Natural killer cell (primary cell): ENCODE results near the gene RNGTT. TPM values are rescaled to one million over a fixed set of nuclear protein-coding genes. Genes with fewer than 3 reads are reported as not detected.

ENCODE experiments used
- ATAC-seq, 3 donors: fragments of 150-1000 bp in 2 of 3; fragments of 200-7000 bp in 1 of 3; cut with Tn5 transposase; 1 replicate in 1 of 3; 2 replicates in 2 of 3; pipeline ENCODE4 v1.10.0; 2021; ENCODE audit warnings: mild to moderate bottlenecking in 2 of 3, moderate library complexity in 2 of 3
- DNase-seq, 2 donors: peaks; one replicate each; pipeline versions ENCODE4 v3.0.0 to v3.0.0-alpha.2; 2013 to 2021; ENCODE audit warnings: mixed read lengths in 1 of 2
- H3K27ac ChIP-seq: one replicate; pipeline ENCODE4 v1.5.1; 2013; ENCODE audit warnings: mild to moderate bottlenecking, low read length
- H3K27me3 ChIP-seq: one replicate; pipeline ENCODE4 v1.6.1; 2013; ENCODE audit warnings: low read length; ENCODE audit not compliant: control insufficient read depth, insufficient read depth
- H3K36me3 ChIP-seq: one replicate; pipeline ENCODE4 v1.6.1; 2013; ENCODE audit warnings: low read length; ENCODE audit not compliant: control insufficient read depth, insufficient read depth
- H3K4me1 ChIP-seq: one replicate; pipeline ENCODE4 v1.6.1; 2013; ENCODE audit warnings: low read length; ENCODE audit not compliant: control insufficient read depth, insufficient read depth
- H3K4me3 ChIP-seq: one replicate; pipeline ENCODE4 v1.5.1; 2013; ENCODE audit warnings: low read length
- H3K9me3 ChIP-seq: one replicate; pipeline ENCODE4 v1.6.1; 2013; ENCODE audit warnings: low read length; ENCODE audit not compliant: control insufficient read depth, insufficient read depth
- H3K27ac Mint-ChIP-seq, 2 donors: one replicate each; pipeline ENCODE4 v1.8.0; 2022; ENCODE audit warnings: mild to moderate bottlenecking in 2 of 2, mixed read lengths in 2 of 2, moderate library complexity in 1 of 2
- H3K27me3 Mint-ChIP-seq, 2 donors: one replicate each; pipeline ENCODE4 v1.8.0; 2022; ENCODE audit warnings: low read depth in 2 of 2, mixed read lengths in 2 of 2
- H3K36me3 Mint-ChIP-seq: one replicate; pipeline ENCODE4 v1.8.0; 2022; ENCODE audit warnings: mixed read lengths
- H3K4me1 Mint-ChIP-seq, 2 donors: one replicate each; pipeline ENCODE4 v1.8.0; 2022; ENCODE audit warnings: mixed read lengths in 2 of 2
- H3K4me3 Mint-ChIP-seq: one replicate; pipeline ENCODE4 v1.8.0; 2022; ENCODE audit warnings: mild to moderate bottlenecking, moderate library complexity, mixed read lengths
- H3K9me3 Mint-ChIP-seq, 2 donors: one replicate each; pipeline ENCODE4 v1.8.0; 2022; ENCODE audit warnings: mixed read lengths in 2 of 2
- WGBS: methylation state at CpG from one replicate; pipeline ENCODE4 v1.1.7; 2013; ENCODE audit warnings: missing lambda C conversion rate; ENCODE audit not compliant: insufficient coverage; 5-methylcytosine and 5-hydroxymethylcytosine counted together
- intact Hi-C: fragments of 100-400 bp; cut with micrococcal nuclease; formaldehyde crosslinking; loops from one replicate; pipeline ENCODE4 v1.14.2; 2022
- total RNA-seq, 4 donors: library from RNA; stranded (reverse); fragments of 120-200 nt in 1 of 4; gene quantifications; one replicate each; pipeline versions ENCODE4 v1.2.3 to v1.2.4, GENCODE V29; 2013 to 2022
- TF ChIP-seq, protein P1 (sequence below): fragments of 200-600 bp; IDR thresholded peaks from one replicate; pipeline ENCODE4 v1.8.0; 2022; ENCODE audit warnings: antibody characterized with exemption

RNGTT gene
- total RNA-seq, 3 donors from 2014 or later (not counting 1 experiment from before 2014, with no cell fraction given), result 23.1 to 27.2 (median 23.1) TPM

DNA sequence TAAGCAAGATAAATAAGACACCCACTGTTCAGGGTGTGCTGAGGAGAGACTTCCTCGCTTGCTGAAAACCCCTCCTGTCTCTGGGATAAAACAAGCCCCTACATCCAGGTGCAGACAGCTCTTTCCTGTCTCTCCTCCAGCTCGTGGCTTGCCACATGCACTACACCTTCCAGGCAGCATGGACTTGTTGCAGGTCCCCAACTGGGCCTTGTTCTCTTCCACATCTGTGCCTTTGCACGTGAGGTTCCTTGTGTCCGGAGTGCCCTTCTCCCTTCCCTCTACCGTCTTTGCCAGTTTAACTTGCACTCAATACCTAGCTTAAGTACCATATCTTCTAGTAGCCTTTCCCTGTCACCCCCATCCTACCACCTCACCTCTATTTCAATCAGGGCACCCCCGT, 397.6 kb downstream of the RNGTT start:
- H3K27me3 Mint-ChIP-seq, result peaks cover 0 to 3% of the 10 kb centered on the region in 2 donors
- no peak overlapping the region for H3K27ac ChIP-seq
- DNase-seq, result no peak
- peaks cover 0 to 6% of the 10 kb centered on the region in 2 donors for H3K9me3 Mint-ChIP-seq
- no peak overlapping the region for H3K4me3 Mint-ChIP-seq
- H3K4me1 ChIP-seq, result no peaks in the 10 kb centered on the region
- no peak overlapping the region for H3K4me3 ChIP-seq
- peaks cover 8% of the 10 kb centered on the region for H3K9me3 ChIP-seq
- intact Hi-C loops, result no loop called here
- no peaks in the 10 kb centered on the region for H3K36me3 ChIP-seq
- TF ChIP-seq, protein P1, sequence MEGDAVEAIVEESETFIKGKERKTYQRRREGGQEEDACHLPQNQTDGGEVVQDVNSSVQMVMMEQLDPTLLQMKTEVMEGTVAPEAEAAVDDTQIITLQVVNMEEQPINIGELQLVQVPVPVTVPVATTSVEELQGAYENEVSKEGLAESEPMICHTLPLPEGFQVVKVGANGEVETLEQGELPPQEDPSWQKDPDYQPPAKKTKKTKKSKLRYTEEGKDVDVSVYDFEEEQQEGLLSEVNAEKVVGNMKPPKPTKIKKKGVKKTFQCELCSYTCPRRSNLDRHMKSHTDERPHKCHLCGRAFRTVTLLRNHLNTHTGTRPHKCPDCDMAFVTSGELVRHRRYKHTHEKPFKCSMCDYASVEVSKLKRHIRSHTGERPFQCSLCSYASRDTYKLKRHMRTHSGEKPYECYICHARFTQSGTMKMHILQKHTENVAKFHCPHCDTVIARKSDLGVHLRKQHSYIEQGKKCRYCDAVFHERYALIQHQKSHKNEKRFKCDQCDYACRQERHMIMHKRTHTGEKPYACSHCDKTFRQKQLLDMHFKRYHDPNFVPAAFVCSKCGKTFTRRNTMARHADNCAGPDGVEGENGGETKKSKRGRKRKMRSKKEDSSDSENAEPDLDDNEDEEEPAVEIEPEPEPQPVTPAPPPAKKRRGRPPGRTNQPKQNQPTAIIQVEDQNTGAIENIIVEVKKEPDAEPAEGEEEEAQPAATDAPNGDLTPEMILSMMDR, result no peak
- no peak overlapping the region for H3K27ac Mint-ChIP-seq
- WGBS, result 91% methylated on average over 6 of the region's 6 CpGs
- H3K27me3 ChIP-seq, result peaks cover 2% of the 10 kb centered on the region
- H3K36me3 Mint-ChIP-seq, result no peaks in the 10 kb centered on the region
- ATAC-seq, result no peak
- no peaks in the 10 kb centered on the region for H3K4me1 Mint-ChIP-seq

DNA sequence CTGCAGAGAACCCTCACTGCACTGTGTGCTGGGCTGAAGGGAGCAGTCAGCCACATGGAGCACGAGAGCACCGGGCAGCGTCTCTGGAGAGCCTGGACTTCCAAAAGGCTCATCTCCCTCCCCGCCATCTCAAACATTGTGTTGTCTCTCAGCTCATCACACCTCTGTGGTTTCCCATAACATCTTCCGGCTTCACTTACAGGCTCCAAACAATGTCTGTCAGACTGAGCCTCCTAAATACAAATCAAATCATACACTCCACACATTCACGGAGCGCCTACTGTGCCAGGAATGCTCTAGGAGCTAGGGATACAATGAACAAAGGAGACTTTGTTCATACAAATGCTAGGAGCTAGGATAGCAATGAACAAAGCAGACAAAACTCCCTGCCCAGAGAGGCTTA, 398.0 kb downstream of the RNGTT start:
- peaks cover 2% of the 10 kb centered on the region for H3K27me3 ChIP-seq
- no peaks in the 10 kb centered on the region for H3K4me1 Mint-ChIP-seq
- H3K36me3 Mint-ChIP-seq, result no peaks in the 10 kb centered on the region
- H3K27ac ChIP-seq, result no peak overlapping the region
- H3K9me3 ChIP-seq, result peaks cover 8% of the 10 kb centered on the region
- H3K9me3 Mint-ChIP-seq, result peaks cover 0 to 6% of the 10 kb centered on the region in 2 donors
- ATAC-seq (no peak), DNase-seq (no peak)
- intact Hi-C loops, result no loop called here
- H3K4me1 ChIP-seq, result no peaks in the 10 kb centered on the region
- H3K4me3 ChIP-seq, result no peak overlapping the region
- TF ChIP-seq, protein P1, result no peak
- no peak overlapping the region for H3K27ac Mint-ChIP-seq
- no peaks in the 10 kb centered on the region for H3K36me3 ChIP-seq
- 92% methylated on average over 7 of the region's 7 CpGs for WGBS
- no peak overlapping the region for H3K4me3 Mint-ChIP-seq
- peaks cover 0 to 3% of the 10 kb centered on the region in 2 donors for H3K27me3 Mint-ChIP-seq

DNA sequence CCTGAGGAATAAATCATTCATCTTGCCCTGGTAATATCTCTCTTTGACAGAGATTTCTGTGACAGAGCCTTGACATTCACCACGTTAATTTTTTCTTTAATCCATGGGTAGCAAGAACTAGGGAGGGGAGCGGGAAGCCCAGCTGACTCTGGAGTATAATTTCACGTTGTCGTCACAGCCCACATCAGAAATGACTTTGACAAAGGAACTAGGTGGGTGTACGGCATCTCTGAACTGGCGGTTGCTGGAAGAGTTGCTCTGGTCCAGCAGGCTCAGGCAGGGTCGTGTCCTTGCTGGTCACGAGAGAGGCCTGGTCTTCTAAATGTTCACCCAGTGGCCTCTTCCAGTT, 400.2 kb downstream of the RNGTT start:
- Histone ChIP-seq H3K27ac (no peak overlapping the region), H3K4me1 (no peaks in the 10 kb centered on the region), H3K4me3 (no peak overlapping the region), H3K36me3 (no peaks in the 10 kb centered on the region), H3K27me3 (peaks cover 2% of the 10 kb centered on the region), H3K9me3 (no peaks in the 10 kb centered on the region)
- no peaks in the 10 kb centered on the region for H3K4me1 Mint-ChIP-seq
- H3K36me3 Mint-ChIP-seq, result no peaks in the 10 kb centered on the region
- 90% methylated on average over 8 of the region's 8 CpGs for WGBS
- H3K27ac Mint-ChIP-seq, result no peak overlapping the region
- no peak for ATAC-seq
- TF ChIP-seq, protein P1, result no peak
- H3K9me3 Mint-ChIP-seq, result peaks cover 0 to 3% of the 10 kb centered on the region in 2 donors
- DNase-seq, result no peak
- no peak overlapping the region for H3K4me3 Mint-ChIP-seq
- intact Hi-C loops, result no loop called here
- peaks cover 0 to 3% of the 10 kb centered on the region in 2 donors for H3K27me3 Mint-ChIP-seq
